Hematopoietic multipotent progenitor cell treated with erythropoietin and hydrocortisone succinate and interleukin-3 and kit ligand, for 17 days (in vitro differentiated cells): ENCODE measurements around the gene GRK6.
A peak's percentile ranks its signal among the peaks of the same experiment; 100 is the strongest.

Experiments
- DNase-seq: peaks from one replicate; pipeline ENCODE4 v3.0.0-alpha.2; 2015; ENCODE audit warnings: low spot score

Gene GRK6

GRCh38 chr5:177486256-177486655 is 59.8 kb downstream of the GRK6 start:
- no peak for DNase-seq

GRCh38 chr5:177487144-177487543 is 60.7 kb downstream of the GRK6 start:
- no peak for DNase-seq

GRCh38 chr5:177487975-177488374 is 61.5 kb downstream of the GRK6 start:
- DNase-seq: no peak

- DNase-seq: no peak
Observed at GRCh38 chr5:177489119-177489716, 62.7 kb downstream of the GRK6 start.

- DNase-seq: no peak
Observed at GRCh38 chr5:177490311-177490991, 64.0 kb downstream of the GRK6 start.

- DNase-seq: no peak
Observed at GRCh38 chr5:177490992-177491391, 64.5 kb downstream of the GRK6 start.

GRCh38 chr5:177491429-177491945 is 65.0 kb downstream of the GRK6 start:
- DNase-seq: peak; percentile 71

GRCh38 chr5:177491983-177492746 is 65.7 kb downstream of the GRK6 start:
- DNase-seq: no peak
